OCI-LY7 (cell line): Measurements from ENCODE around the gene C10orf53.

Source experiments
- EZH2phosphoT487 ChIP-seq: fragments of 200-600 bp; sonication (generic); IDR thresholded peaks from 2 replicates; pipeline ENCODE4 v1.6.1; 2018; ENCODE audit warnings: low read depth, borderline replicate concordance, mild to moderate bottlenecking, mixed run types, antibody characterized with exemption, low read length, moderate library complexity, mixed read lengths
- TF ChIP-seq, protein P1 (sequence below): fragments of 200-600 bp; sonication (generic); conservative IDR thresholded peaks from 2 replicates; pipeline ENCODE4 v1.5.1; 2014; ENCODE audit warnings: mild to moderate bottlenecking, antibody characterized with exemption, low read length, moderate library complexity, mixed read lengths

DNA sequence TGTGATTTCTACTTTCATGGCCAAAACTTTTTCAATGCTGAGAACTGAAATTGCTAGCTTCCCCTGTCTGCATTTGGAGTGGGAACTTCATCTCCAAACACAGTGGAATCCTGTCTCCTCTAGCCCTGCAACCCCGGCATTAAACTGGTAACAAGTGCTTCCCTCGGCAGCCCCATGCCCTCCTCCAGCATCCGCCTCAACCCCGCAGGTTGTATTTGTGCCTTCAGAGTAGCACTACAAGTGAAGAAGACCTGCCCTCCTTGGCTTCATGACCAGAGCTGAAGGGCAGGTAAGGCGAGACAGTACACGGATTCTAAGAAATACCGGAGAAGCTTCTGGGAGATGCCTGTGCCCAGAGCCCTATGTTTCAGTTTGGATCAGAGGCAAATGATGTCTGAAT lies 16.9 kb downstream of the C10orf53 start:
- TF ChIP-seq, protein P1, sequence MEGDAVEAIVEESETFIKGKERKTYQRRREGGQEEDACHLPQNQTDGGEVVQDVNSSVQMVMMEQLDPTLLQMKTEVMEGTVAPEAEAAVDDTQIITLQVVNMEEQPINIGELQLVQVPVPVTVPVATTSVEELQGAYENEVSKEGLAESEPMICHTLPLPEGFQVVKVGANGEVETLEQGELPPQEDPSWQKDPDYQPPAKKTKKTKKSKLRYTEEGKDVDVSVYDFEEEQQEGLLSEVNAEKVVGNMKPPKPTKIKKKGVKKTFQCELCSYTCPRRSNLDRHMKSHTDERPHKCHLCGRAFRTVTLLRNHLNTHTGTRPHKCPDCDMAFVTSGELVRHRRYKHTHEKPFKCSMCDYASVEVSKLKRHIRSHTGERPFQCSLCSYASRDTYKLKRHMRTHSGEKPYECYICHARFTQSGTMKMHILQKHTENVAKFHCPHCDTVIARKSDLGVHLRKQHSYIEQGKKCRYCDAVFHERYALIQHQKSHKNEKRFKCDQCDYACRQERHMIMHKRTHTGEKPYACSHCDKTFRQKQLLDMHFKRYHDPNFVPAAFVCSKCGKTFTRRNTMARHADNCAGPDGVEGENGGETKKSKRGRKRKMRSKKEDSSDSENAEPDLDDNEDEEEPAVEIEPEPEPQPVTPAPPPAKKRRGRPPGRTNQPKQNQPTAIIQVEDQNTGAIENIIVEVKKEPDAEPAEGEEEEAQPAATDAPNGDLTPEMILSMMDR, result no peak
- TF ChIP-seq EZH2phosphoT487, result no peak
